T-helper 9 cell (primary cell): ENCODE data around the gene NKIRAS1.
"Not testable (repeated sequence)": the region's sequence is repeated elsewhere in the genome, so short reads cannot be mapped to it uniquely, and the experiment has no call there.

Experiments used
- DNase-seq: peaks from one replicate; pipeline ENCODE4 v3.0.0-alpha.2; 2020

NKIRAS1 gene

DNA sequence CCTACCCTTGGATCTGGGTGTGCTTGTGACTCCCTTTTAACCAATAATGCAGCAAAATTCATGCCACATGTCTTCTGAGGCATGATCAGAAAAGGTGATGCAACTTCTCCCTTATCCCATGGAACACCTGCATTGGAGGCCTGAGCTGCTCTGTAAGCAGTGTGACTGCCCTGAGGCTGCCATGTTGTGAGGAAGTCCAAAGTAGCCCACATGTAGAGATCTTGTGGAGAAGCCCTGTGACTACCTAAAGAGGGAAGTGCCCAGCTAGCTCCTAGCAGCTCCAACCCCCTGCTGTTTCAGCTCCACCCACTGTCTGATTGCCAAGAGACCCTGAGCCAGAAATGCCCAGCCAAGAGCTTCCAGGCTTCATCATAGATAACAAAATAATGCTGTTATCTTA lies 21.9 kb upstream of the NKIRAS1 start:
- no peak for DNase-seq

DNA sequence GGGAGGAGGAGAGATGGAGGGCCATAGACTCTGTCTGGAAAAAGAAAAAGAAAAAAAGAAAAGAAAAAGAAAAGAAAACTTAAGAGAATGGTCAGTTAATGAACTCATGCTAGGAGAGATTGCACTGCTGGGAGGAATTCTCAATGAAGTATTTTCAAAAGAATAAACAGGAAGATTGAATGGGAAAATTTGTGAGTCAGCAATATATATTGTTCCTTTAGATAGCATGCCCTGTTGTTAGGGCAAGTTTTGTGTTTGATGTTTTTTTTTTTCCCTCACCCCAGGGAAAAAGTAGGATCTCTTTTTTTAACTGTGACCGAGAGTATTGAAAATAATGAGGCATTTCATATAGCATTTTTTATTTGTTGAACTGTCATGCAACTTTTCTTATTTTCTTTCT lies 20.5 kb upstream of the NKIRAS1 start:
- DNase-seq: no peak

DNA sequence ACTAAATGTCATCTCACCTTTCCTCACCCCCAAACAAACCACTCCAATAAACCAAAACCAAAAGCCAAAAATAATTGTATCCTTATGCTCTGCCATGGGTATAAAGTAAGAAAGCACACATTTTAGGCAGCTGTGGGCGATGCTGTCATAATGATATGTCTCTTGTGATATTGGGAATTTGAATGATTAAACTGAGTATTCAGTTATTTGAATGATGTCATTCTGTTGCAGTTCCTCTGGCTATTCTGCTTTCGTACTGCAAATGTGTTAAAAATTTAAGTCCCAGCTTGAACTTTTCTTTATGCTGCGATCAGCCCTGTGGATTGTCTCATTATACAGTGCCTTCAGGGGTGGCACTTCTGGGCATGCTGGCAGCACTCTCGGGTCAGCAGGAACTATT lies 17.5 kb upstream of the NKIRAS1 start:
- no peak for DNase-seq

DNA sequence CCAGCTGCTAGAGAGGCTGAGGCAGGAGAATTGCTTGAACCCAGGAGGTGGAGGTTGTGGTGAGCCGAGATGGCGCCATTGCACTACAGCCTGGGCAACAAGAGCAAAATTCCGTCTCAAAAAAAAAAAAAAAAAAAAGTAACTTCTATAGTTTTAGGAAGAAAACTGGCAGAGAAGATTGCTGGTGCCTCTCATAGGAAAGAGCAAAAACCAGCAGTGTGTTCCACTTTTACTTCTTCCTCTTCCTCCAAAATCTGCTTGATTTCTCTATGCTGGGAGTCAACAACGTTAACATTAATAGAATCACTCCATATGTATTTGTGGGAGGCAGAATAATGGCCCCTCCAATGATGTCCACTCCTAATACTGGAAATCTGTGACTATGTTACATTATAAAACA lies 15.8 kb upstream of the NKIRAS1 start:
- no peak for DNase-seq

DNA sequence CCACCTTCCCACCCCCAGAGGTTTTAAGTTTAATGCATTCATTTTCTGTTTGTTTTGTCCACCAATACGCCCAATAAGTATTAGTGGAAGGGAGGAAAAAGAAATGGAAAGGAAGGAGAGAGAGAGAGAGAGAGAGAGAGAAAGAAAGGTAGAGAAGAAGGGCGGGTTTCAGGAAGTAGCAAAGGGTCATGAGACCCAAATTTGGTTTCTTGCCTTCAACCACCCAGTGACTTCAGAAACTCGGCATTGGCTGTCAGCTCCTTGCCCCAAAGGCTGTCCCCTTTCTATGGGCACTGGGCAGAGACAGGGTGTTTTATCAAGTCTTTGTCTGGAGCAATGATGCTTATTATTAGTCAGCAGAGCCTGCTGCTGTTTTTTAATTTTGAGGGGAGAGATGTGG lies 14.8 kb upstream of the NKIRAS1 start:
- no peak for DNase-seq

DNA sequence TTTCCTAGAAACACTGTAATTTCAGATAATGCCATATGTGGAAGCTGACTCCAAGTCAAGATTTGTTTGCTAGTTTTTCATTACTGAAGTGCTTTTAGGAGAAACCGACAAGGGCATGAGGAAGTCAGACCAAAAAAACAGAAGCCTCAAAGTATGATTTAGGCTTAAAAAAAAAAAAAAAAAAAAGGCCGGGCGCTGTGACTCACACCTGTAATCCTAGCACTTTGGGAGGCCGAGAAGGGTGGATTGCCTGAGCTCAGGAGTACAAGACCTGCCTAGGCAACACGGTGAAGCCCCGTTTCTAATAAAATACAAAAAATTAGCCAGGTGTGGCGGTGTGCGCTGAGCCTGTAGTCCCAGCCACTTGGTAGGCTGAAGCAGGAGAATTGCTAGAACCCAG lies 11.7 kb upstream of the NKIRAS1 start:
- no peak for DNase-seq

DNA sequence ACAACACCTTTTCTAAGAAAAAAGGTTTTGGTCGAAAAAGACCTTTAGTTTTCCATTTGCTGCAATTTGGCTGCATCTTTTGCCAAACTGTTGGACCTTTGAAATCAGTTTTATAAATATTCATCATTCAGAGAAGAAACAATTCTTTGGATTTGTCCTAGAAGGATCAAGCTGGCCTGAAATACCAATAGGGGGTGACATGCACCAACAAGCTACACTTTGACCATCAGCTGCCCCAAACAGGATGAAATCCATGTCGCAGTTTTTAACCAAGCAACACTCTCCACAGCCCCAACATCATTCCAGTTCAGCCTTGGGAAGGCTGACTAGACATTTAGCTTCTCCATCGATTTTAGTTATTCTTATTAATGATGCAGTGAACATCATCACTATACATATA lies 9.9 kb upstream of the NKIRAS1 start:
- DNase-seq: no peak

DNA sequence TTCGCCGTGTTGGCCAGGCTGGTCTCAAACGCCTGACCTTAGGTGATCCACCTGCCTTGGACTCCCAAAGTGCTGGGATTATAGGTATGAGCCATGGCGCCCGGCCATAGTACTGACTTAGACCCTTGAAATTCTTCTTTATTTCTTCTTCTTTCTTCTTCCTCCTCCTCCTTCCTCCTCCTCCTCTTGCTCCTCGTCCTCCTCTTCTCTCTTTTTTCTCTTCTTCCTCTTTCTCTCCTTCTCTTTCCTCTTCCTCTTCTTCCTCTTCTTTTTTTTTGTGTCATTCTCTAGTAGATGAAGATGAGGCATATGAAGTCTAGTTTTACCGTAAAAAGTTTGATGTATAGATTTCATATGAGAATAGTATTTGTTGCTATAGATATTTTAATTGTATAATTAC lies 9.5 kb upstream of the NKIRAS1 start:
- no peak for DNase-seq

DNA sequence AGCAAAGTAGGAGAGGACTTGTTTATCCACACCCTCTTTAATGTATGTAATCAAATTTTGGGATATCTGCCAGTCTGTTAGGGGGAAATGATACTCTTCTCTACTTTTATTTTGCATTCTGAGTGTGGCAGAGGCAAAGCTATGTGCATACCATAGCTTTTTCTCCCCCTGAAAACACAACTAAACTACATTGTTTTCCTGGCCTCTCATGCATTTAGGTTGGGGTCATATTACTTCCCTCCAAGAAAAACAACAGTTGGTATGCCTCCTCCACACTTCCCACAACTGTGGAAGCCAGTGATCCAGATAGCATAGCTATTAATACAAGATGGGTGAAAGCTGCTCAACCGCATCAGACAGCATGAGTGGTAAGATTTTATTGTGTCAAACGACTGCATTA lies 7.0 kb upstream of the NKIRAS1 start:
- DNase-seq: no peak

DNA sequence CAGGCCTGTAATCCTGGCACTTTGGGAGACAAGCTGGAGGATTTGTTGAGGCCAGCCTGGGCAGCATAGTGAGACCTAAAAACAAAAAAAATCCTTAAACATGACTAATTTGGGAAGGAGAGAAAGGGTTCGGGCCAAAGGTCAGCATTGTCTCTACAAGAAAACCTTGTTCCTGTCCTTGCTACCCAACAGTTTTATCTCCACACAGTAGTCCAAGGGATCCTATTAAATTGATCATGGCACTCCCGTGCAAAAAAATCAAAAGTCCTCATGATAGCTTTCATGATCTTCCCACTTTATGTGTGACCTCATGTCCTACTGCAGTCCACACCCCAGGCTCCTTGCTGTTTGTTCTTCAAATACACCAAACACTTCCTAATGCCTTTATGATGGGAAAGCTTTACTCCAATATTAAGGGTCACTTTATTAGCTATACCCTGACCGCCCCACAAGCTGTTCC lies 4.3 kb upstream of the NKIRAS1 start:
- DNase-seq: no peak

DNA sequence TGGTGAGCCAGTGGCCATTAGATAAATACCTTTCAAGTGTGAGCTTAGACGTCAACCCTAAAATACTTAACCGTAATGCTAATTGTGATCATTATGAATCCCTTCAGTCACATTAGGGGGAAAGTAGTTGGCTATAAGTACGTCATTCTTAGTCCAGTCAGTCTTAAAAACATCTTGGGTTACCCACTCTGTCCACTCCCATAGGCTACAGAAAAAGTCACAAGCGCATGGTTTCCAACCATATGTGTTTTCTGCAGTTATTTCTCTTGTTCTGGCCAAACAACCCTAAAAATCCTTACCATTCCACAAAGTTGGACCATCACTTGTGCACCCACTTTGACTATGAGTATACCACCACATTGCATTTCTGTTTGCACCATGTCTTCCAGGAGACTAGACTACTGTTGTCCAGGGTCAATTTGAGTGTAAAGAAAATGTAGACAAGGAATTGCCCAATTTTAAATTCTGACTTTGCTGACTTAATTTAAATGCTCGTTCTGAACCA lies 3.4 kb upstream of the NKIRAS1 start:
- no peak for DNase-seq

DNA sequence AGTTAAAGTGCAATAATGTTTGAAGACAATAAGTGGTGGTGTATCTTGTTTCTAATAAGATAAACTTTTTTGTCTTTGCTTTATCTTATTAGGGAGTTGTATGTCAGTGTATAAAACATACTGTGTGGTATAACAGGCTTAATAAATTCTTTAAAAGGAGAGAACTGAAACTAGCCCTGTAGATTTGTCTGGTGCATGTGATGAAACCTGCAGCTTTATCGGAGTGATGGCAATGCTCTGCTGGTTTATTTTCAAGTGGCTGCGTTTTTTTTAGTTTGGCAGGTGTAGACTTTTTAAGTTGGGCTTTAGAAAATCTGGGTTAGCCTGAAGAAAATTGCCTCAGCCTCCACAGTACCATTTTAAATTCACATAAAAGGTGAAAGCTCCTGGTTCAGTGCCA lies 2.8 kb upstream of the NKIRAS1 start:
- no peak for DNase-seq

DNA sequence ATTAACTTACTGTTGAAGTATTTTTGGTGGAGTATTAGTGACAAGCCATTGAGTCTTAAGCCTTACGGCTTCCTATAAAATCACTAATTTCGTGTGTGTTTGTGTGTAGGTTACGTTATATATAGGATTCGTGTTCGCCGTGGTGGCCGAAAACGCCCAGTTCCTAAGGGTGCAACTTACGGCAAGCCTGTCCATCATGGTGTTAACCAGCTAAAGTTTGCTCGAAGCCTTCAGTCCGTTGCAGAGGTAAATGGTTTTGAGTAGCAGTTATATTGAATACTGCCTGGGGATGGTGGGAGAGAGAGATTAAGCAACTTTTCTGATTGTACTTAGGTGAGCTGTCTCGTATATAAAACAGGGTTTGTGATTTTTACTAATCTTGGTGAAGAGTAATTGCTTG lies 1.5 kb upstream of the NKIRAS1 start:
- DNase-seq: not testable (repeated sequence)

DNA sequence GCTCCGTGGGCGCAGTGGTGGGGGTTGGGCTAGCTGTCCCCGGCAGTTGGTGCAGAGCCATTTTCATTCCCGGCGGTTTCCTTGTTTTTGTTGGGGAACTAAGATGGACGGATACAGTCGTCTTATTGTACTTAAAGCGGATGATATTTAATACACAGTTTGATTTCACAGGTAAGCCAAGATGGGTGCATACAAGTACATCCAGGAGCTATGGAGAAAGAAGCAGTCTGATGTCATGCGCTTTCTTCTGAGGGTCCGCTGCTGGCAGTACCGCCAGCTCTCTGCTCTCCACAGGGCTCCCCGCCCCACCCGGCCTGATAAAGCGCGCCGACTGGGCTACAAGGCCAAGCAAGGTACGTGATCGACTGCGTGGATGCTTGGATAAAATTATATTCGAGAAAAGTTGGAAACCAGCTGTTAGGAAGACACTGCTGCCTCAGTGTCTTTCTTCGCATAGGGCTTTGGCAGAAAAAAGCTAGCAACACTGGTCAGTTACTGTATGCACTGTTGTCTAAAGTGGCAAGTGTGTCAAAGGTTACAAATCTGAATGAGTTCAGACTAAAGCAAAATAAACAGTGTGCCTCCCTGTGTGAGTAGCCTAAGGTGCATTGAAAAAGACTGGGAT lies 1.0 kb upstream of the NKIRAS1 start:
- DNase-seq: not testable (repeated sequence)

DNA sequence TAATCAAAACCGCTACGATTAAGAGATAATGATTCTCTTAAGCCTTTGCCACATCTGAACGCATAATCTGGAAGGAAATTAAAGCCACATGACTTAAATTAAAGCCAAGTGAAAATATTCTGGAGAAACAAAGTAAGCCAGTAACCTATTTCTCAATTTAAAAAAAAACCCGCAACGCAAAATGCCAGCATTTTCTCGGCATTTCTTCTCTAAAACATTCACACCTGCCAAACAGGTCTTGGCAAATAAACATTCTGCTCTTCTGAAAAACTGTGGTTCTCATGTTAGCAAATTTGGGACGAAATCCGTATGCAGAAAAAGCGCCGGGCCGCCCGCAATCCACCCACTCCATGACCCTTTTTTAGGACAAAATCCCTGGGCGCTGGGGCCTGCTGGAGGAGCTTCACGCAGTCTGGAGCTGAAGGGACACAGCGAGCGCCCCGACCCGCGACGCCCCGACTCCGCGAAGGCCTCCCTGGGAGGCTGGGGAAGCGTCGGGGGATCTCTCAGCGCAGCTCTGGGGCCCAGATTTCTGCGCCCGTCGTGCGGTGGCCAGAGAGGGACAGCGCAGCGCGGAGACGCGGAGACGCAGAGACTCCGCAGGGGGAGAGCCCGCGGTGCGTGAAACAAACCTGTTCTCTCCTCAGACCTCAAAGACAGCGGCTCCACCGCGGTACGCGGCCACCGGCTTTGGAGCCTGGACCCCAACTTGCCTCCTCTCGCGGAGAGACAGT lies 471 bp downstream of the NKIRAS1 start:
- DNase-seq: no peak

DNA sequence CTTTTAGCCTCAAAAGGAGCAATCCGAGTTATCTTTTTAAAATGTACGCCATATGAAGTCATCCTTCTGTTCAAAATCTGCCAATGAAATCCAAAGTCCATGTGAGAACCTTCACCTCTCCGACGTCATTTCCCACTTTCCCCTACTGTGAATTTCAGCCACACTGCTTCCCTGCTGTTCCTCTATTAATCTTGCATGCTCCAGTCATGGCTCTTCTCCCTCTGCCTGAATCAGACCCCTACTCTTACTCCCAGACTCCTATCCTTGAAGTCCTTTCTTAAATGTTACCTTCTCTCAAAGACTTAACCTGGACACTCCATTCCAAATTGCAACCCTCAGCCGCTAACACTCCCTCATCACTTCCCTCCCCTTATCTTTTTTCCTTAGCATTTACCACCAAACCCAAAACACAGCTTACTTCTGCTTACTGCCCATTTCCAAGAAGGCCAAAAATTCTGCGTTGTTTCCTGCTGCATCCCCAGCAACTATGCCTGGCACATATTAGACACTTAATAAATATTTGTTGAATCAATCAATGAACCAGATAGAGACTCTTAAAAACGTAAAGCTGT lies 1.2 kb downstream of the NKIRAS1 start:
- DNase-seq: no peak

DNA sequence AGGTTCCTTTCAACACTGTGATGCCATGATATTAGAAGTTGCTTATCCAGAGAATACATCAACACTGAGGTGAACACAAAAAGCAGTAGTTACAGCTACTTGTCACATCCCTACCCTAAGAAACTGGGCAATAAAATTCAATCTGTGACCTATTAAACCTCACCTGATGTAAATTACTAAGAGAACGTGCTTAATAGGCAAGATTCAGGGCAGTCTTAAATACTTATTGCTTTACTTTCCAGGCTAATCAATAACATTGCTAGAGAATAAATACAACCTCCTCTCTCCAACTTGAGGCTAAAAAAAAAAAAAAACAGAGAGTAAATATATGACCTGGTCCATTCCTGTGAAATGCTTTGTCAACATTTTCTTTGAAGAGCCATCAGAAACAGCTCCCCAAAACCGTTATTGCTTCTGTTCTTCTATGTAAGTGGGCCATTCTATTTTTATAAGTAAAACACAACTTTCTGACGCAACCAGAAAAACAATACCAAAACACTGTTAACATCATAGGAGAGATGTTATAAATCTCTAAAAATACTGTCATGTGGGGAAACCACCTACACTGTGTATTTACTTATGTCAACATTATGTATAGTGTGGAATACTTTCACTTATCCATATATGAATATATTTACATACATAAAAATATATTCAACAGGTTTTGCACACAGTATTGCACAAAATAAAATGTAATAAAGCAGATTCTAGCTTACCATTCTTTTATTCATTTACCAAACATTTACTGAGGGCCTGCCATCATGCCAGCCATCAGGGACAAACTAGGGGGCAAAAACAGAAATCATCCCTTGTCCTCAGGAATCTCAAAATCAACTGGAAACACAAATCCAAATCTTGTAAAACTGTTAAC lies 2.7 kb downstream of the NKIRAS1 start:
- no peak for DNase-seq

DNA sequence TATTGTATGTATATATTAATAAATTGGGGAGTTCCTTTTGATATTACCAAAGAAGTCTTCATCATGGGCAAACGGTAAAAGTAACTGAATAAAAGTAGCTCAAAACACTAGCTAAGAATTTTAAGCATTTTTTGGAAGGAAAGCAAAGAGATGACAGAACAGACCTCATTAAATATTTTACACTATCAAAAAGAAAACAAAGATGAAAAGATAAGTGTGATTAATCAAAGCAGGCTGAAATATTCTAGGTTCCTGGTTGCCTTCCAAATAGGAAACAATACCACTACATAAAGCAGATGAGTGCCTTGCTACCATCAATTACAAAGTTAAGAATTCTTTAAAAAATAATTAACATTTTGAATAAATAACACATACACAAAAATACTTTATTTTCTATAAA lies 3.6 kb downstream of the NKIRAS1 start:
- no peak for DNase-seq

DNA sequence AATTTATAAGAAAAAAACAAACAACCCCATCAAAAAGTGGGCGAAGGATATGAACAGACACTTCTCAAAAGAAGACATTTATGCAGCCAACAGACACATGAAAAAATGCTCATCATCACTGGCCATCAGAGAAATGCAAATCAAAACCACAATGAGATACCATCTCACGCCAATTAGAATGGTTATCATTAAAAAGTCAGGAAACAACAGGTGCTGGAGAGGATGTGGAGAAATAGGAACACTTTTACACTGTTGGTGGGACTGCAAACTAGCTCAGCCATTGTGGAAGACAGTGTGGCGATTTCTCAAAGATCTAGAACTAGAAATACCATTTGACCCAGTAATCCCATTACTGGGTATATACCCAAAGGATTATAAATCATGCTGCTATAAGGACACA lies 4.5 kb downstream of the NKIRAS1 start:
- not testable (repeated sequence) for DNase-seq

DNA sequence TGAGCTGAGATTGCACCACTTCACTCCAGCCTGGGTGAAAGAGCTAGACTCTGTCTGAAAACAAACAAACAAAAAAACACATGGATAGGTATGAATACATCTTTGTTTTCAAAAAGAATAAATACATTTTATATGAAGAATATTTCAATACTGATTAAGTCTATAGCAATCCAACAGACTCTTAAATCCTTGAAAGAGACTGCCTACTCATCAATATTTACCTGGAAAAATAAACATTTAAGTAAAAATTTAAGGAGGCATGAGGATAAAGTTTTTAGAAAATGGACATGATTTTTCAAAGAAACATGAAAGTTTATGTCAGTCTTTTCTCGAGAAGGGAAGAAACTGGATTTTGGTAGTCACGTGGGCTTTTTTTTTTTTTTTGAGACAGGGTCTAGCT lies 5.4 kb downstream of the NKIRAS1 start:
- no peak for DNase-seq

DNA sequence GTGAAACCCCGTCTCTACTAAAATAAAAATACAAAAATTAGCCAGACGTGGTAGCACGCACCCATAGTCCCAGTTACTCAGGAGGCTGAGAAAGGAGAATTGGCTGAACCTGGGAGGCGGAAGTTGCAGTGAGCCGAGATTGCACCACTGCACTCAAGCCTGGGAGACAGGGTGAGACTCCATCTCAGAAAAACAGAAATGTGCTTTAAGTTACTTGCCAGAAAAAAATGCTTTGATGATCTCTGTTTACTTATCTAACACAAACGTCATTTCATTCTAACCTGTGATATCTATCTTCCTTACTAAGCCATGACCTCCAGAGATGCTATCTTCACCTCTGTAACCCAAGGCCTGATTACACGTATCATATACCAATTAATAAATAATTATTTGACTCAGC lies 7.4 kb downstream of the NKIRAS1 start:
- DNase-seq: no peak

DNA sequence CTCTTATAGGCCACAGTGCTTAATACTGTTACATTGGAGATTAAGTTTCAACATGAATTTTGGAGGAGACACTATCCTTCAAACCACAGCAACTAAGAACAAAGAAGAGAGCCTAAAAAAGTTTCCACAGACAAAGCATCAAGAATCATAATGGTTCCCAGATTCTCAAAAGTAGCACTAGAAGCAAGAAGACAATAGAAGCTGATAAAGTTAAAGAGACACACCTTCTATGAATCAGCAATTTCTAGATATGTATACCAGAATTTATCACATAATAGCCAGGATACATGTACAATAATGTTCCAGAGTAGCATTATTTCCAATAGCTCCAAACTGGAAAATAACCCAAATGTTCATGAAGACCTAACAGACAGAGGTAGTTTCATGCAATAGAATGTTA lies 12.2 kb downstream of the NKIRAS1 start:
- no peak for DNase-seq

DNA sequence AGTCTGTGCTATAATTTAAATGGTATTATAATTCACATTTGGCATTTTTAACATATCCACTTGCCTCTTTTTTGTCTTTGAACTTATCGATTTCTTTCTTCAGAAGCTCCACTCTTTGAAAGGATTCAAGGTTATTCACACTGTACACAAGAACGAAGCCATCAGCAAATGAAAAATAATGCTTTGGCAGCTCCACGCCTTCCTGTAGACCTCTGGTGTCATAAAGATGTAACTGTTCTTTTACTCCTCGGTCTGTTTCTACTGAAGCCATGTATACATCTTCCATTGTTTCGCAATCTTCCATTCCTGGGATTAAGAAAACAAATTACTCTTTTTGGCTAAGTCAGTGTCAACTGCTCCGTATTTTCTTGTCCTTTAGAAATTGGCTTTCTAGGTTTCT lies 16.0 kb downstream of the NKIRAS1 start:
- DNase-seq: no peak
